ENCODE results near the gene LILRB3.
"Not testable (repeated sequence)": the region's sequence is repeated elsewhere in the genome, so short reads cannot be mapped to it uniquely, and the experiment has no call there.

Gene LILRB3

GRCh38 chr19:54222474-54223276, at the start of gene LILRB3:
TSS of gene LILRB3 (minus strand) at chr19:54223007. CDS start at chr19:54222976, 31 bp downstream.
- DNase-seq: not testable (repeated sequence)

GRCh38 chr19:54272181-54272580, 49.4 kb upstream of the LILRB3 start:
- not testable (repeated sequence) for DNase-seq

GRCh38 chr19:54271587-54271986, 48.8 kb upstream of the LILRB3 start:
- DNase-seq: not testable (repeated sequence)

- DNase-seq: no peak
These were observed 48.3 kb upstream of the LILRB3 start for GRCh38 chr19:54271106-54271505.

- DNase-seq: no peak
These were observed 46.1 kb upstream of the LILRB3 start for GRCh38 chr19:54268936-54269335.

- no peak for DNase-seq
These were observed 43.3 kb upstream of the LILRB3 start for GRCh38 chr19:54266133-54266532.

GRCh38 chr19:54262470-54262869, 39.7 kb upstream of the LILRB3 start:
- no peak for DNase-seq

GRCh38 chr19:54262066-54262465, 39.3 kb upstream of the LILRB3 start:
- DNase-seq: no peak

GRCh38 chr19:54257116-54257480, 34.3 kb upstream of the LILRB3 start, which contains the start of gene LILRB5:
TSS of gene LILRB5 (minus strand) at chr19:54257273. CDS start at chr19:54257193, 80 bp downstream.
- DNase-seq: no peak

GRCh38 chr19:54256250-54257115, 33.7 kb upstream of the LILRB3 start:
- DNase-seq: no peak

- no peak for DNase-seq
These were observed 32.4 kb upstream of the LILRB3 start for GRCh38 chr19:54255105-54255775.

- DNase-seq: no peak
These were observed 31.5 kb upstream of the LILRB3 start for GRCh38 chr19:54254195-54254906.

GRCh38 chr19:54253331-54254194, 30.8 kb upstream of the LILRB3 start:
- no peak for DNase-seq

- DNase-seq: no peak
These were observed 30.0 kb upstream of the LILRB3 start for GRCh38 chr19:54252845-54253244.

- DNase-seq: no peak
These were observed 29.4 kb upstream of the LILRB3 start for GRCh38 chr19:54252243-54252642.

GRCh38 chr19:54248016-54248601, 25.3 kb upstream of the LILRB3 start:
- peak in 1 of 2 donors; percentile 15 for DNase-seq

GRCh38 chr19:54247106-54247930, 24.5 kb upstream of the LILRB3 start:
- DNase-seq: no peak

- no peak for DNase-seq
These were observed 23.1 kb upstream of the LILRB3 start for GRCh38 chr19:54245936-54246335.

GRCh38 chr19:54243809-54244208, 21.0 kb upstream of the LILRB3 start:
- not testable (repeated sequence) for DNase-seq

GRCh38 chr19:54242646-54243045, 19.8 kb upstream of the LILRB3 start, which contains the start of gene LILRA6:
TSS of gene LILRA6 (minus strand) at chr19:54242790.
- DNase-seq: not testable (repeated sequence)

Measured in hippocampal formation (tissue), 2 donors.